Colonic mucosa (tissue), 4 donors: ENCODE data around the gene PRCC. TPM values are rescaled to one million over a fixed set of nuclear protein-coding genes. Genes with fewer than 3 reads are reported as not detected.

Experiments
- DNase-seq: peaks from one replicate; pipeline ENCODE4 v3.0.0-alpha.2; 2020
- H3K27ac ChIP-seq: fragments of 200-600 bp; one replicate; pipeline ENCODE4 v1.8.0; 2021
- H3K27me3 ChIP-seq: fragments of 200-600 bp; one replicate; pipeline ENCODE4 v1.8.0; 2021
- H3K36me3 ChIP-seq: fragments of 200-600 bp; one replicate; pipeline ENCODE4 v1.8.0; 2021
- H3K4me1 ChIP-seq: fragments of 200-600 bp; one replicate; pipeline ENCODE4 v1.8.0; 2021; ENCODE audit warnings: mild to moderate bottlenecking
- H3K4me3 ChIP-seq: fragments of 200-600 bp; one replicate; pipeline ENCODE4 v1.8.0; 2021
- H3K9ac ChIP-seq, 2 donors: one replicate each; pipeline ENCODE4 v1.7.0; 2013; ENCODE audit warnings: control low read depth in 2 of 2, low read depth in 2 of 2, low read length in 2 of 2
- H3K9me3 ChIP-seq: fragments of 200-600 bp; one replicate; pipeline ENCODE4 v1.8.0; 2021
- CTCF ChIP-seq: fragments of 200-600 bp; IDR thresholded peaks from one replicate; pipeline ENCODE4 v1.8.0; 2022; ENCODE audit warnings: antibody characterized with exemption, mild to moderate bottlenecking
- intact Hi-C: fragments of 100-400 bp; cut with DNase I; formaldehyde crosslinking; loops from one replicate; pipeline ENCODE4 v1.14.1; 2022
- total RNA-seq, 2 donors: library from RNA; stranded (reverse); fragmentation: NEBNext Ultra II Directional in 1 of 2; extraction: Animal tissue kit (Norgen Biotek cat#: 25700) in 1 of 2; gene quantifications; one replicate each; pipeline ENCODE4 v1.2.1, GENCODE V29; 2021
- donor health status: healthy.
- donor health status: DM: no; HTN: no; CAD: no.
- donor health status: DM: no; HTN: no; CAD: no.

PRCC gene
- total RNA-seq, 2 donors from 2014 or later, result 57.1 to 58.7 TPM

- Histone ChIP-seq H3K9ac (no peak overlapping the region), H3K4me1 (peaks cover 6% of the 10 kb centered on the region), H3K9me3 (no peaks in the 10 kb centered on the region), H3K27ac (peak overlapping the region; percentile 62), H3K36me3 (no peaks in the 10 kb centered on the region), H3K27me3 (no peaks in the 10 kb centered on the region), H3K4me3 (no peak overlapping the region)
- intact Hi-C loops, result no loop called here
- TF ChIP-seq CTCF, result no peak
- DNase-seq, result no peak
Observed at GRCh38 chr1:156741481-156741983, 25.8 kb upstream of the PRCC start.

- Histone ChIP-seq H3K27me3 (no peaks in the 10 kb centered on the region), H3K4me3 (no peak overlapping the region), H3K4me1 (peaks cover 9% of the 10 kb centered on the region), H3K36me3 (no peaks in the 10 kb centered on the region), H3K9ac (no peak overlapping the region), H3K9me3 (no peaks in the 10 kb centered on the region), H3K27ac (no peak overlapping the region)
- no peak for DNase-seq
- TF ChIP-seq CTCF, result no peak
- intact Hi-C loops, result no loop called here
Observed at GRCh38 chr1:156742017-156742416, 25.3 kb upstream of the PRCC start.

- Histone ChIP-seq H3K27ac (no peak overlapping the region), H3K27me3 (no peaks in the 10 kb centered on the region), H3K4me3 (no peak overlapping the region), H3K4me1 (peaks cover 13% of the 10 kb centered on the region), H3K9ac (no peak overlapping the region), H3K36me3 (no peaks in the 10 kb centered on the region), H3K9me3 (no peaks in the 10 kb centered on the region)
- intact Hi-C loops, result no loop called here
- no peak for DNase-seq
- no peak for TF ChIP-seq CTCF
Observed at GRCh38 chr1:156742801-156743200, 24.5 kb upstream of the PRCC start.

GRCh38 chr1:156743367-156744302, 23.7 kb upstream of the PRCC start:
- Histone ChIP-seq H3K27me3 (no peaks in the 10 kb centered on the region), H3K9me3 (no peaks in the 10 kb centered on the region), H3K9ac (no peak overlapping the region), H3K4me3 (no peak overlapping the region), H3K27ac (no peak overlapping the region), H3K4me1 (peaks cover 22% of the 10 kb centered on the region), H3K36me3 (no peaks in the 10 kb centered on the region)
- TF ChIP-seq CTCF, result no peak
- DNase-seq, result no peak
- intact Hi-C loops, result no loop called here

GRCh38 chr1:156744344-156744743, 23.0 kb upstream of the PRCC start:
- H3K4me1 ChIP-seq, result peaks cover 22% of the 10 kb centered on the region
- H3K36me3 ChIP-seq, result no peaks in the 10 kb centered on the region
- DNase-seq, result no peak

More at GRCh38 chr1:156744344-156744743, 23.0 kb upstream of the PRCC start:
- intact Hi-C loops, result no loop called here
- H3K4me3 ChIP-seq, result no peak overlapping the region
- no peaks in the 10 kb centered on the region for H3K27me3 ChIP-seq
- H3K27ac ChIP-seq, result no peak overlapping the region
- no peaks in the 10 kb centered on the region for H3K9me3 ChIP-seq
- H3K9ac ChIP-seq, result no peak overlapping the region
- no peak for TF ChIP-seq CTCF
